ENCODE measurements around the gene NDST1. TPM values are rescaled to one million over a fixed set of nuclear protein-coding genes. Genes with fewer than 3 reads are reported as not detected.

NDST1 gene
- total RNA-seq, 2 donors from 2014 or later: 0.87 to 4.5 TPM

- no peak for ATAC-seq
- Mint-ChIP-seq H3K36me3 (no peaks in the 10 kb centered on the region), H3K9me3 (no peaks in the 10 kb centered on the region), H3K27ac (no peak overlapping the region)
- DNase-seq (ENCODE audit: low spot score in 2 of 2): no peak
These were observed 87.6 kb downstream of the NDST1 start for GRCh38 chr5:150595466-150596031.

- DNase-seq (ENCODE audit: low spot score in 2 of 2): no peak
- Mint-ChIP-seq H3K36me3 (no peaks in the 10 kb centered on the region), H3K27ac (no peak overlapping the region), H3K9me3 (no peaks in the 10 kb centered on the region)
- ATAC-seq: no peak
These were observed 88.4 kb downstream of the NDST1 start for GRCh38 chr5:150596313-150596712.

- Mint-ChIP-seq H3K27ac (no peak overlapping the region), H3K9me3 (no peaks in the 10 kb centered on the region), H3K36me3 (no peaks in the 10 kb centered on the region)
- no peak for ATAC-seq
- no peak for DNase-seq (ENCODE audit: low spot score in 2 of 2)
These were observed 88.9 kb downstream of the NDST1 start for GRCh38 chr5:150596826-150597225.

- H3K9me3 Mint-ChIP-seq: no peaks in the 10 kb centered on the region
- no peak for ATAC-seq
These were observed 90.1 kb downstream of the NDST1 start for GRCh38 chr5:150598006-150598405.

GRCh38 chr5:150598821-150599273, 90.9 kb downstream of the NDST1 start:
- Mint-ChIP-seq H3K27ac (peak overlapping the region in 1 of 2 donors; percentile 68), H3K36me3 (no peaks in the 10 kb centered on the region), H3K9me3 (no peaks in the 10 kb centered on the region)
- no peak for ATAC-seq
- no peak for DNase-seq (ENCODE audit: low spot score in 2 of 2)

More at GRCh38 chr5:150598006-150598405, 90.1 kb downstream of the NDST1 start:
- H3K36me3 Mint-ChIP-seq: no peaks in the 10 kb centered on the region
- H3K27ac Mint-ChIP-seq: peak overlapping the region in 1 of 2 donors; percentile 22
- no peak for DNase-seq (ENCODE audit: low spot score in 2 of 2)

GRCh38 chr5:150599281-150599680, 91.3 kb downstream of the NDST1 start:
- Mint-ChIP-seq H3K36me3 (no peaks in the 10 kb centered on the region), H3K9me3 (no peaks in the 10 kb centered on the region), H3K27ac (peak overlapping the region in 1 of 2 donors; percentile 68)
- ATAC-seq: no peak
- DNase-seq (ENCODE audit: low spot score in 2 of 2): no peak

GRCh38 chr5:150599917-150600511, 92.1 kb downstream of the NDST1 start:
- ATAC-seq (no peak), DNase-seq (ENCODE audit: low spot score in 2 of 2) (no peak)
- Mint-ChIP-seq H3K36me3 (no peaks in the 10 kb centered on the region), H3K27ac (peak overlapping the region in 1 of 2 donors; percentile 68), H3K9me3 (no peaks in the 10 kb centered on the region)

- Mint-ChIP-seq H3K27ac (no peak overlapping the region), H3K36me3 (no peaks in the 10 kb centered on the region), H3K9me3 (no peaks in the 10 kb centered on the region)
- ATAC-seq (no peak), DNase-seq (ENCODE audit: low spot score in 2 of 2) (no peak)
These were observed 92.9 kb downstream of the NDST1 start for GRCh38 chr5:150600616-150601490.

GRCh38 chr5:150601491-150602345, 93.8 kb downstream of the NDST1 start:
- Mint-ChIP-seq H3K9me3 (no peaks in the 10 kb centered on the region), H3K27ac (no peak overlapping the region)

GRCh38 chr5:150603052-150603451, 95.1 kb downstream of the NDST1 start:
- DNase-seq (ENCODE audit: low spot score in 2 of 2) (no peak), ATAC-seq (no peak)
- H3K9me3 Mint-ChIP-seq: no peaks in the 10 kb centered on the region
- no peaks in the 10 kb centered on the region for H3K36me3 Mint-ChIP-seq
- H3K27ac Mint-ChIP-seq: peak overlapping the region in 1 of 2 donors; percentile 23

More at GRCh38 chr5:150601491-150602345, 93.8 kb downstream of the NDST1 start:
- H3K36me3 Mint-ChIP-seq: no peaks in the 10 kb centered on the region
- ATAC-seq (no peak), DNase-seq (ENCODE audit: low spot score in 2 of 2) (no peak)

GRCh38 chr5:150603491-150603890, 95.6 kb downstream of the NDST1 start:
- DNase-seq (ENCODE audit: low spot score in 2 of 2) (no peak), ATAC-seq (no peak)
- H3K36me3 Mint-ChIP-seq: no peaks in the 10 kb centered on the region
- H3K27ac Mint-ChIP-seq: peak overlapping the region in 1 of 2 donors; percentile 23
- H3K9me3 Mint-ChIP-seq: no peaks in the 10 kb centered on the region

- no peak for ATAC-seq
- no peak overlapping the region for H3K27ac Mint-ChIP-seq
- no peak for DNase-seq (ENCODE audit: low spot score in 2 of 2)
- H3K36me3 Mint-ChIP-seq: no peaks in the 10 kb centered on the region
- H3K9me3 Mint-ChIP-seq: no peaks in the 10 kb centered on the region
These were observed 96.1 kb downstream of the NDST1 start for GRCh38 chr5:150604010-150604409.

GRCh38 chr5:150604894-150605440, 97.0 kb downstream of the NDST1 start:
- no peaks in the 10 kb centered on the region for H3K36me3 Mint-ChIP-seq
- no peak for DNase-seq (ENCODE audit: low spot score in 2 of 2)
- no peak overlapping the region for H3K27ac Mint-ChIP-seq
- no peak for ATAC-seq
- H3K9me3 Mint-ChIP-seq: no peaks in the 10 kb centered on the region

- ATAC-seq: no peak
- DNase-seq (ENCODE audit: low spot score in 2 of 2): no peak
- H3K36me3 Mint-ChIP-seq: no peaks in the 10 kb centered on the region
- no peak overlapping the region for H3K27ac Mint-ChIP-seq
- no peaks in the 10 kb centered on the region for H3K9me3 Mint-ChIP-seq
These were observed 97.6 kb downstream of the NDST1 start for GRCh38 chr5:150605546-150605945.

- no peaks in the 10 kb centered on the region for H3K36me3 Mint-ChIP-seq
- ATAC-seq: no peak
- no peak overlapping the region for H3K27ac Mint-ChIP-seq
- H3K9me3 Mint-ChIP-seq: no peaks in the 10 kb centered on the region
- no peak for DNase-seq (ENCODE audit: low spot score in 2 of 2)
These were observed 98.5 kb downstream of the NDST1 start for GRCh38 chr5:150606476-150606875.

- ATAC-seq (no peak), DNase-seq (ENCODE audit: low spot score in 2 of 2) (no peak)
- Mint-ChIP-seq H3K27ac (no peak overlapping the region), H3K9me3 (no peaks in the 10 kb centered on the region), H3K36me3 (no peaks in the 10 kb centered on the region)
These were observed 99.2 kb downstream of the NDST1 start for GRCh38 chr5:150607105-150607504.
